Measurements from ENCODE around the gene EFCAB8.
"Not testable (repeated sequence)": the region's sequence is repeated elsewhere in the genome, so short reads cannot be mapped to it uniquely, and the experiment has no call there.

The EFCAB8 gene

DNA sequence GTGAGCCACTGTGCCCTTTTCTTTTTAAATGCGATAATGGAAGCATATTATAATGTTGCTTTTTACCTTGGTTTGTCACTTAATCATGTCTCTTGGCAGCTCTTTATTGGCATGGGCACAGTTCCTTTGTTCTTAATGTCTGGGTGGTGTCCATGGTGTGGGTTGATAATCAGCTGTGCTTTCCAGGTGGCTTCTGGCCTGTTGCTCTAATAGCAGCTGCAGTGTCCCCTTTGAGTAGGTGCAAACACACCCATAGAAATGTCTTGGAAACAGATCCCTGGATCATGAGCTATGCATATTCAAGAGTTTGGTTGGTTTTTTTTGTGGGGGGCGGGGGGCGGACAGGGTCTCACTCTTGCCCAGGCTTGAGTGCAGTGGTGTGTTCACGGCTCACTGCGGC, 29.9 kb downstream of the EFCAB8 start:
- no peak for DNase-seq (ENCODE audit: low read depth)

DNA sequence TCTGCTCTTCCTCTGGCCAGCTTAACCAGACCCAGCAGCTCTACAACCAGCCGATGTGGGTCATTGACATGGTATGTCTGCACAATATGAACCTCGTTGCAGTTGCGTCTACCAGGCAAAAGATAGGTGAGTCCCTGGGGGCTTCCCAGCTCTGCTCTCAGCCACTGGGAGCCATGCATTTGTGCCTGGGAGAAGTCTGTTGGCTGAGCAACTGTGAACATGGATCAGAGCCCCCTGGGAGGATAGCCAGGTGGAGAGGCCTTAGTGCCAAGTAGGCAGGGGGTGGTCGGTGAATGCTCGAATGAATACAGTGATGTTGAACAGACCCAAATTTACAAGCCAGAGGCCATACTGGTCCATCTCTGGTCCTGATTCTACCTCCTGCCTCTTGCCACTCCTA, 30.6 kb downstream of the EFCAB8 start:
- no peak for DNase-seq (ENCODE audit: low read depth)

DNA sequence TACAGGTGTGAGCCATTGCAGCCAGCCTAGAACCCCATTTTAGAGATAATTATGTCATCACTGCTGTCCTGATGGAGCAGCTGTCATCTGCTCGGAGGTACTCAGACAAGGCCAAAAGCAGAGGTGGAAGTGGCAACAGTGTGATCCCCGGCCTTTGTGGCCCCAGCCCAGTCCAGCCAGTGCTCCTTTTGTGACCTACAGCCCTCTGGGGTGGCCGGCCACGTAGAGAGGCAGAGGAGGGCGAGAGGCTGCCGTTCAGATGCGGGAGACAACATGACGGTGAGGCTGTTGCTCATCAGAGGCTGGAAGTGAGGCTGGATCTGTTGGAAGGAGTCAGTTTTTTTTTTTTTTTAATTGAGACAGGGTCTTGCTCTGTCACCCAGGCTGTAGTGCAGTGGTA, 32.8 kb downstream of the EFCAB8 start:
- DNase-seq (ENCODE audit: low read depth), result no peak

DNA sequence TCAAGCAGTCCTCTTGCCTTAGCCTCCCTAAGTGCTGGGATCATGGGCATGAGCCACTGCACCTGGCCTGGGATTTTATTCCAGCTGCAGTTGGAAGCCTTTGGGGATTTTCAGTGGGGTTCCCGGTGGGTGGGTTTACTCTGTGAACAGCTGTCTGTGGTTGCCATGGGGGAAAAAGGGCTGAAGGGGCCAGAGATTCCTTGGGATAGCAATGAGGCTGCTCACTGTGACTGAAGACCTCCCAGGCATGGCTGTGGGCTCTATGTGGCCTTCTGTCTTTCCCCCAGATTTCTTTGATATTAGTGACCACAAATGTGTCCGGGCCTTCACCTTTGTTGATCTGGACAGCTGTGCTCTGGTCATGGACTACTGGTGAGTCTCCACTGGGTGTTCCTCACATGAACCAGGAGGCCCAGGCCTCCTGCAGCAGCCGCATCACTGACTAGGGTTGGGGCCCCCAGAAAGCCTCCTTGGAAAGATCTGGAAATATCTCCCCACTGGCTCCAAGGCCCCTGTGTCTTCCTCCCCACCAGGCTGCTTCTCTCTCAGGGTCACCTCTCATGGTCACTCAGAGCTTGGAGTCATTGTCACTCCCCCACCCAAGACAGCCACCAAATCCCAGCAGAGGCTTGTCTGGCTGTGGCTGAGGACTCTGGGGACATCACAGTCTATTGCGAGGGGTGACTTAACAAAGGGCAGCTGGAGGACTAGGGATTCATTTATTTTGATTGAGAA, 33.4 kb downstream of the EFCAB8 start:
- DNase-seq (ENCODE audit: low read depth), result no peak

DNA sequence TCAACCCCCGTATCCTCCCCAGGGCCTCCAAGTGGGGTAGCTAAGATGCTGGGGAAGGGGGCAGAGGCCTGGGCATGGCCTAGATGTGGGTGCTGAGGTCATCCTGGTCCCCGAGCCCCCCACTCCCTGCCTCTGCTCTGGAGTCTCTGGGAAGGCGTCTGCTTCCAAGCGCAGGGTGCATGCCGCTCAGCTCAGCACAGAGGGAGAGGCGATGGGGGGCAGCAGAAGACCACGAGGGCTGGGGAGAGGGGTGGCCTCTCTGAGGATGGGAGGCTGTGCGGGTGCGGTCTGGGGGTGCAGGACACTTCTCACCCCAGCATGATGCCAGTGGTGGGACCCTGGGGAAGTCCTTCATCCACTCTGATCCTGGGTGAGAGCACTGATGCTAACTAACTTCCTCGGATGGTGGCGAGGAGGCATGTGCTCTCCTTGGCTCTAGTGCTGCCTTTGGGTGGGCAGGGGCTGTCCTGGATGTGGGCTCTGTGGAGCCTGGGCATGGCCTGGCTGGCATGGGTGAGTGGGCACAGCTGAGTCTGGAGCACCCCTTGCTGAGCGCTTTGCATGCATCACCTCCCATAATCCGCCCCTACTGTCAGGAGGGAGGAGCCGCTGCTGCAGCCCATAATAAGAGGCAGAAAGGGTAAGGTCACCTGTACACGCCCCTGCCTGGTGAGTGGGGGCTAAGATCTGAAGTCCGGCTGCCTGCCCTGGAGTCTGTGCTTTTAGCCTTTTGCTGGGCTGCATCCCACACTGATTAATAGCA, 34.7 kb downstream of the EFCAB8 start:
- DNase-seq (ENCODE audit: low read depth), result no peak

DNA sequence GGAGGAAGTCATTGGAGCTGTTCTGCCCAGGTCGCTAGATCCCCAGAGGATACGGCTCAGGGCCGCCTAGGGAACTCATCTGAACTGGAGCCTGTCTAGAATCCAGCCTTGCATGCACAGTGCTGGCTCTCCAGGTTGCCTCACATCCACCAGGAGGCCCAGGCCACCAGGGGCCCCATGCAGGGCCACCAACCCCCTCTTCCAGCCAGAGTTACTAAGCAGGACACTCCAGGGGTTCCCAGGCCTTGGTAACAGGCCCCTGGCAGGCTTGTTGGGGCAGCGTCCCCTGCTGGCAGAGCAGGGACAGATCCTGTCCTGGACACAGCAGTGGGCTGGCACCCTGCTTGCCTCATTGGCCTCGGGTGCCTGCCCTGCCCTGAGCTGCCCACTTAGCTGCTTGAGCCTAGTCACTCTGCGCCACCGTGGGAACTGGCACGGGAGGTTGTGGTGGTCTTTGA, 35.3 kb downstream of the EFCAB8 start:
- no peak for DNase-seq (ENCODE audit: low read depth)

DNA sequence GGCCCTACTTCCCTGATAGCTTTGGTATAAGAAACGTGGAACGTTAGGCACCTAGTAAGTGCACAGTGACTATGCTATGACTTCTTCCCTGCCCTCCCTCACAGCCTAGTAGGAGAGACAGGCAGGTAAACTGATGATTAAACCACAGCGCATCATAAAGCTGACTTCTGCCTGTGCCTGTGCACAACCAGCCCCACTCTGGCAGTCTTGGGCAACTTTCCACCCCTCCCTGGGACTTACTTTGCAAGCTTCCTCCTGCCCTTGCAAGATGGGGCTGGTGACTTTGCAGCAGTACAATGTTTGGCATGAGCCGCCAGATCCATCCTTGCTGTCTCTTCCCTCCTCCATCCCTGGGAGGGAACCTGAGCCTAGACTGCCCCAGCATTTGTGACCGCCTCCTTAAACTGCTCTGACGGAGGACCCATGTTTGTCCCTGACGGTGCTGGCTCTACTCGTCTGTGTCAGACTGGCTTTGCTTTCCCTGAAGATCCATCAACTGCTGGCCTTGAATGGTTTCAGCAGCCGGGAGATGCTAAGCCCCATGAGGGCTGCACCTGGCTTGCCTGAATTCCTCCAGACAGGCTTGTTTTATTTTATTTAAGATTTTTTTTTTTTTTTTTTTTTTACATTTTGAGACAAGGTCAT, 36.1 kb downstream of the EFCAB8 start:
- DNase-seq (ENCODE audit: low read depth), result no peak

DNA sequence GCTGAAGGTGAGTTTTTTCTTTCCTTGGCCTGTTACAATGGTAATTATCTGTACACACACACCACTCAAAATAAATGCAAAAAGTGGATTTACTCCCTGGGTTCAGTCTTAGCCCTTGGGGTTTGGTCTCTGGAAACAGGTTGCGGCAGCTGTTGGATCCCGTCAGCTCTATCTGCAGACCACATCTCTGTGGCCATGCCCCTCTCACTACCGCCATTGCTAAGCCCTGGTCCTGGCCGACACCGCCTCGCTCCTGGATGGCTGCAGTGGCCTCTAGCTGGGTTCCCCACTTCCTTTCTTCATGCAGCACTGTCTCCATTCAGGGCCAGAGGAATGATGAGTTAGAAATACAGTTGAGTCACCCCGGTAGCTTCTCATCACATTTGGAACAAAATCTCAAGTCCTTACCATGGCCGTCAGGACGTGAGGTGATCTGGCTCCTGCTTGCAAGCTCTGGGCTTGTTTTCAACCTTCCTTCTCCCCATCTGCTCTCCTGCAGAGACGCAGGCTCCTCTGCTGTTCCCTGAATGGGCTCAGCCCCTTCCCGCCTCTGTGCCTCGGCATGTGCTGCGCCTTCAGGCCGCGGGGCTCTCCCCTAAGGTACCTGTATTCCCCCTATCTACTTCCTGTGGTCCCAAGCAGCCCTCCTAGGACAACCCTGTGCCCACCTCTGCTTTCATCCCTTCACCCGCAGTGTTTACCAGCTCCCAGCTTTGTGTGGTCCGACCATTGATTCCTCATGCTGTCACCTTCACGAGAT, 38.0 kb downstream of the EFCAB8 start:
- no peak for DNase-seq (ENCODE audit: low read depth)

DNA sequence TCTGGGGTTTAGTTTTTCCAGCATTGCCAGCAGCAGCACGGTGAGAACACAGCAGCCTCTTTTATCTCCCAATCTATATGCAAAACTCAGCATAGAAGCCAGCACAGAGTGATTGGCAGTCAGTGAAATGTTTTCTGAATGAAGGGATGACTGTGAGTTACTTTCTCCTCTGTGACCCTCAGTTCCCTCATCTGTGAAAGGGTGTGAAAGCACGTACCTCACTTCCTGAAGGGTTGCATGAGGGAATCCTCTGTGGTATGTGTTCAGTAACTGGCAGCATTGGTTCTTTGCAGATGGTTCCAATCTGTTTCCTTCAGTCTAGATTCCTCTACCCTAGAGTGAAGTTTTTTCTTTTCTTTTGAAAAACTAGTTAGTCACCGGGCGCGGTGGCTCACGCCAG, 40.0 kb downstream of the EFCAB8 start:
- DNase-seq (ENCODE audit: low read depth), result no peak

DNA sequence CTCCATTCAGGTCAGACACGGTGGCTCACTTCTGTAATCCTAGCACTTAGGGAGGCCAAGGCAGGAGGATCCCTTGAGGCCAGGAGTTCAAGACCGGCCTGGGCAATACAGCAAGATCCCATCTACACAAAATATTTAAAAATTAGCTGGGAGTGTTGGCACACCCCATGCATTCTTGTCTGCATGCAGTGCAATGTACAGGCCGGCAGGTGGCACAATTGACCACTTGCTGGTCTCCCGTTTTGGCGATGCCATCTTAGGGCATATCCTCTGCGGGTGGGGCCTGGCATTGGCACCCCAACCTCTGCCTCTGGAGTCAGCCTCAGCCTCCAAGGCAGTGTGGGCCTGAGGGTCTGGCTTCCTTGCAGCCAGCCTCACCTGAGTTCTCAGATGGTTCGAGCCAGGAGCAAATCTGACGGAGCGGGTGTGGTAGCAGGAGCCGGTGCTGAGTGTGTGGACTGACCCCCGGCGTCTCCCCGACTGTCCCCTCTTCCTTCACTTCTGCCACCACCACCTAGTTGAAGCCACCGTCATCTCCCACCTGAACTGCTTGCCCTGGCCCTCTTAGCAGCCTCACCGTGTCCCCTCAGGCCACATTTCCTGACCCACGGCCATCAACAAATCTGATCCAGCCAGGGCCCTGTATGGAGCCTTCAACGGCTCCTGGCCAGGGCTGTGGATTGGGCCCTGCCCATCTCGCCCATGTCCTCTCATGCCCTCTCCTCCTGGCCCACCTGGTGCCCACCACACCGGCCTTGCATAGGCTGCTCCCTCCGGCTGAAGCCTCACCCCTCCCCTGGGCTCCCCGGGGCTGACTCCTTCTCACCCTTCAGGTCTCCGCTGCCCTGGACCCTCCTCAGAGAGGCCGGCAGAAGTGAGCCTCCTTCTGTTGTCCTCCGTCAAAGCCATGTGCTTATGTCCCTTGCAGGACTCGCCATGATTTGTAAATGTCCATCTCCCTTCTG, 44.0 kb downstream of the EFCAB8 start:
- no peak for DNase-seq (ENCODE audit: low read depth)

DNA sequence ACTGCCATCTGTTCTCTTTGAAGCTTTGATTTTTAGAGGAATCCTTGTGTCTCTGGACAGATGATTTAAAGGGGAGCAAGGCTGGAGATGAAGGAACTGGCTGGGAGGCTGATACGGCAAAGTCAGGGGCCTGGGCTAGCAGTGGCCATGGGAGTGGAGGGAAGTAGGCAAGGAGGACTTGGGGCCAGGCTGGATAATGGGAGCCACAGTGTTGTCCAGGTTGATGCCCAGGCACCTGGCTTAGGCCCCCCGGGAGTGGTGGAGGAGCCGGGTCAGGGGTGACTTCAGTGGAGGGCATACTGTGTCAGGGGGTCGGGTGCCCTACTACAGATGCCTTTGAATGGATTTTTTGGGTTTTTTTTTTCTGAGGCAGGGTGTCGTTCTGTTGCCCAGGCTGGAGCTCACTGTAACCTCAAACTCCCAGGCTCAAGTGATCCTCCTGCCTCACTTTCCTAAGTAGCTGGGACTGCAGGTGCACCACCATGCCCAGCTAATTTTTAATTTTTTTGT, 45.0 kb downstream of the EFCAB8 start:
- DNase-seq (ENCODE audit: low read depth), result no peak

DNA sequence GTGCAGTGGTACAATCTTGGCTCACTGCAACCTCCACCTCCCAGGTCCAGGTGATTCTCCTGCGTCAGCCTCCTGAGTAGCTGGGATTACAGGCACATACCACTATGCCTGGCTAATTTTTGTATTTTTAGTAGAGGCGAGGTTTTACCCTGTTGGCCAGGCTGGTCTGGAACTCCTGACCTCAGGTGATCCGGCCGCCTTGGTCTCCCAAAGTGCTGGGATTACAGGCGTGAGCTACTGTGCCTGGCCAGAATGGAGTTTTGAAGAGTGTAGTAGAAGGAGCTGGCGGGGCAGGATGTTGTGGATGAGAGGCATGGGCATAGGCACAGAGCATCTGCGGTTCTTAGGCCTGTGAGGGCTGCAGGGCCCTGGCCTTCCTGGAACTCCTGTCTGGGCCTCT, 46.0 kb downstream of the EFCAB8 start:
- not testable (repeated sequence) for DNase-seq (ENCODE audit: low read depth)

DNA sequence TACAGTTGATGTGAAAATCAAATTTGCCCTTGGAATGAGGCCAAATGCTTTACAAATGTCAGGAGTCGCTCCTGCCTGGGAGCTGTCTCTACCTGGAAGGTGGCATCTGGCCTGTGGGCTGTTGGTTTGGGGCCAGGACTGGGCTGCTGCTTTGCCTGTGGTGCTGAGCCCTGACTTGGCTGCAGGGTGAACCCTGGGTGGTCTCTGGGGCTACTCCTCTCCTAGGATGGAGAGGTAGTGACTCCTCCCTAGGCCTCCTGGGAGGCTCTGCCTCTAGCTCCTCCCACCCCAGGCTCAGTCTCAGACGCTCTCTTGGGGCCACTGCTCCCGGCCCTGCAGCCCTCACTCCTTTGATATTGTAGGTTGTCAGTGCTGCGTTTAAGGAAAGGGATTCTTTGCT, 47.5 kb downstream of the EFCAB8 start:
- no peak for DNase-seq (ENCODE audit: low read depth)

DNA sequence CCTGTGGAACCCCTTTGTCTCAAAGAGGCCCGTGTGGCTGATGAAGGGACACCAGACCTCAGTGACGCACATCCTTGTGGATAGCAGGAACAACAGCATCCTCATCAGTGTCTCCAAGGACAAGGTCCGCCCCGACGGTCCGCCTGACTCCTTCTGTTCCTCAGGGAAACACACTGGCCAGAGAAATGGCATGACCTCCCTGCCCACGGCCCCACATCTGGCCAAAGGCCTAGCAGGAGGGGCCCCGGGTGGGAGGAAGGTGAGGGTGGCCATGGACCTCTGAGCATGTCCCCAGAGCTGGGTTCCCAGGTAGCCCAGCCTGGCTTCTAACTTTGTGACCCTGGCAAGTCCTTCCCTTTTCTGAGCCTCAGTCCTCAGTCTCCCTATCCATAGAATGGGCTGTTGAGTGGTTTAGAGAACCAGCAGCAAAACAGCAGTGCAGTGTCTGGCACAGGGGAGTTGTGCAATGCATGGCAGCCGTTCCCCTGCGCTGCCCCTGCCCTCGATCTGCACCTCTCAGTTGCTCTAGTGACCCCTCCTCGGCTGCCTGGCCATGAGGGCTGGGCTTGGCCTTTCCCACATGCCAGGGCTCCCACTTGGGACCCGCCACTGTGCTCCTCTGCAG, 48.3 kb downstream of the EFCAB8 start:
- no peak for DNase-seq (ENCODE audit: low read depth)

DNA sequence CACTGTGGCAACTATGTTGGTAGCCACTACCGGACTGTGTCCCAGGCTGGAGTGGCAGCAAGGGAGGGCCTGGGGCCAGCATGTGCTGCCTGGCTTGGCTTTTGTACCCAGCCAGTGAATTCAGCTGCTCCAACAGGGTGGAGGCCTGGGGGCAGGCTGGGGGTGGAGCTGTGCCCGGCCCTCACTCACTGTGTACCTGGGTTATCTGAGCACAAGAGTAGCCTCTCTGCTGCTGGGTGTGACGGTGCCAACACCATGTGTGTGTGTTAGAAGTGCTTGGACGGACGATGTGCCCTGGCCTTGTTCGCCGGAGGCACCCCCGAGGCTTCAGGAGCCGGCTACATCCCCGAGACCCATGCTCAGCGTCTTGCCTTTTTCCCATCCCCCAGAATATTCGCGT, 49.2 kb downstream of the EFCAB8 start:
- DNase-seq (ENCODE audit: low read depth), result no peak

DNA sequence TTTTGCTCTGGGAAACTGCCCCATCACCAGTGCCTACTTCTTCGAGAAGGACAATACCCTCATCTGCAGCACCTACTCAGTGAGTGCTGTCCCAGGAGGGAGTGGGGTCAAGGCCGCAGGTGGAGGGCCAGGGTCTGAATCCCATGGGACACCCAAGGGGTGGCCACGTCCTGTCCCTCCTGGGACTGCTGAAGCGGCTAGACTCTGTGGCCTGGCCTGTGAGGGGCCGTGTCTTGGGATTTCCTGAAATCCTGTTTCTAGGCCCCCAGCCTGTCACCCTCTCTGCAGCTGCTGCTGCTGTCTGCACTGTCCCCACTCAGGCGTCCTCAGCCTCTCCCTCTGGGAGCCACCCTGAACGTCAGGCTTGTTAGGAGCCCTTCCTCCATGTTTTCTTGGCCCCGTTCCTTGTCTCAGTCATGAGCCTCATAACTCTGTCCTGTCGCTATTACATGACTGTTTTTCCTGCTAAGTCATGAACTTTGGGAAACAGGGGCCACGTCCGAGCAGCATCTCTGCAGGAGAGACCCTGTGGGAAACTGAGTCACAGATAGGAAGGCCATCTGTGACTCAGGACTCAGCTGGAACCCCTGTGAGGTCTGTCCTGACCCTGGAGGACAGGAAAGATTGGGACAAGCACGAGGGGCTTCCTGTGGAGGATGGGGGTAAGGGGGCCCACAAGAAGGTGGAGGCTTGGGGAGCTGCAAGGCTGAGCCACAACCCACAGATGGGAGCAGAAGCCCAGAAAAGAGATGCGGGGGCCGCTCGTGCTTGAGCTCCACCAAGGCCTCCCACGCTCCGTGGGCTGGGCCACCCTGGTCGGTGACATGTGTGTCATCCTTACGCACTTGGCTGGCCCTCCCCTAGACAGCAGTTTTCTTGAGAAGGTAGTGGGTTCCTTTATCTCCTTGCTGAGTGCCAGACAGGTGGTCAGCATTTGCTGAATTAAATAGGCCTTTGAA, 49.9 kb downstream of the EFCAB8 start:
- DNase-seq (ENCODE audit: low read depth), result no peak

DNA sequence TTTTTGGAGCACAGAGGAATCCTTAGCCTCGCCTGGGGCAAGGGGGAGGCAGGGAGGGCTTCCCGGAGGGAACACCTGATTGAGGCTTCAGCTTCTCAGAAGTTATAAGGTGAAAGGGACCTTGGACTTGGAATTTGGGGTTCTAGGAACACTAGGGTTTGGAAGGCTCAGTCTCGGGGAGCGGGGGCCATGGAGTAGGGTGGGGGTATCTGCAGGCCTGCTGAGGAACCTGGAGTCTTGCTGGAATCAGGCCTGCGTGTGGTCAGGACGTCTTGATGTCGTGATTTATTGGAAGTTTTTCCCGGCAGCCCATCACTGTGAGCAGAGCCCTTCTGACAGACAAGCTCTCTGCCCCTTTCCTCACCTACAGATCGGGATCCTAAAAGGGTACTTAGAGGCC, 50.7 kb downstream of the EFCAB8 start:
- DNase-seq (ENCODE audit: low read depth), result no peak

DNA sequence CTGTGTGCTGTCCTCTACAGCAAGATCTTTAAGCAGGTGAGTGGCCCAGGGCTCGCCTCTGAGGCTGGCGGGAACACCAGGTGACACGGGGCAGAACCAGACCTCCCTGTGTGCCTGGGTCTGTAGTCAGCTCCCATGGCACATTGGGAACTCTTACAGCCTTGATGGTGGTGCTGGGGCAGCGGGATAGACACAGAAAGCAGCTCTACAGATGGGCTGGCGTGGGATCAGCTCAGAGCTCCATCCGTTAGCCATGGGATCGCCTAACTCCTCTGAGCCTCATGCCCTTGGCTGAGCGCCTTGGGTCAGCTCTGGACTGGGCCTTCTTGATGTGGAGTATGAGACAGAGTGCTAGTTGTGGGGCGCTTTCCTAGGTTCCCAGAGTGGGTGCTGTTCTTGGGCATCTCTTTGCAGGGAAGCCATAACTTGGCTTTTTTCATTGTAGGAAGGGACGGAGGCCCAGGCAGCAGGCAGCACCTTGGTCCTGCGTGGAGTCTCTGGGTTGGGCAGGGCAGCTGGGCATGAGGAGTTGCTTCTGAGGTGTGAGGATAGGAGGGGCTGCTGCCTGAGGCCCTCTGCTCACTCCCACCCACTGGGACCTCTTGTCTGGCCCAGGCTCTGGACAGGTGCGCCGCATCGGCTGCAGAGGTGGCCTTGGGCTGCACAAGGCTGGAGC, 51.3 kb downstream of the EFCAB8 start:
- no peak for DNase-seq (ENCODE audit: low read depth)

DNA sequence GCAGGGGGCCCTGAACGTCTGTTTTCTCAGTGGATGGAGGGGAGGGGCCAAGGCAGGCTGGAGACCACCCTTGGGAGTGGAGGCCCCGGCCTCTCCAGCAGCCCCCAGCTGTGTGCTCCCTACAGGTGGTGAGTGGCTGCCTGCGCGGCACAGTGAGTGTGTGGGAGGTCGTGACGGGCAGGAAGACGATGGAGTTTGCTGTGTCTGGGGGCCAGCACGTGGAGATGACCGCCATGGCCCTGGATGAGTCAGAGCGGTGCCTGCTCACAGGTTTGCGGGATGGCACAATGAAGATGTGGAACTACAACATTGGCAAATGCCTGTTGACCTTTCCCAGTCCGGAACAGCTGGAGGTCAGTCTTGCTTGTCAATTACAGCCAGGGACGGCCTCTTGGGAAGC, 52.6 kb downstream of the EFCAB8 start:
- DNase-seq (ENCODE audit: low read depth), result no peak

Measured in CMK (cell line).